GM23248 (cell line): ENCODE data around the gene TAF1.

Experiments used
- EZH2 ChIP-seq: fragments of 200-600 bp; sonication (generic); IDR thresholded peaks from 2 replicates; pipeline ENCODE4 v1.6.1; 2018; ENCODE audit warnings: antibody characterized with exemption, mild to moderate bottlenecking; ENCODE audit not compliant: insufficient read depth, poor library complexity, severe bottlenecking
- EZH2phosphoT487 ChIP-seq: fragments of 200-600 bp; sonication (generic); IDR thresholded peaks from 2 replicates; pipeline ENCODE4 v1.6.1; 2018; ENCODE audit warnings: antibody characterized with exemption, moderate library complexity, mild to moderate bottlenecking, low read depth; ENCODE audit not compliant: insufficient read depth

DNA sequence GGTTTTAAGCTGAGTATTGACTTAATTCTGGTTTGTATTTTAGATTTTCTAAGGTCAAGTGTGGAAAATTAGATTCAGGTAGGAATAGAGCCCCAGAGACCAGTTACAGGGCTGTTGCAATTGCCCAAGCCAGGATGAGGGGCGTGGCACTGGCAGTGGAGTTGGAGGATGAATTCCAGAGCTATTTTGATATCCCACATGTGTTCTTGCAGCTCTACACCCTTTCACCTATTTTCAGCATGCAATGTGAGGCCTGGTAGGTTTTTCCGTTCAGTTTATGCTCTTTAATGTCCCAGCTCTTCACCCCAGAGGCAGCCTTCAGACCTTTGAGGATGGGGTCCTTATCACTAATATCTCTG lies 148.9 kb downstream of the TAF1 start:
- TF ChIP-seq EZH2 (no peak), EZH2phosphoT487 (no peak)
